ENCODE results near the gene SULT2A1. TPM values are rescaled to one million over a fixed set of nuclear protein-coding genes. Genes with fewer than 3 reads are reported as not detected.

SULT2A1 gene
- total RNA-seq, 1 experiment from 2014 or later, result 0.27 TPM

DNA sequence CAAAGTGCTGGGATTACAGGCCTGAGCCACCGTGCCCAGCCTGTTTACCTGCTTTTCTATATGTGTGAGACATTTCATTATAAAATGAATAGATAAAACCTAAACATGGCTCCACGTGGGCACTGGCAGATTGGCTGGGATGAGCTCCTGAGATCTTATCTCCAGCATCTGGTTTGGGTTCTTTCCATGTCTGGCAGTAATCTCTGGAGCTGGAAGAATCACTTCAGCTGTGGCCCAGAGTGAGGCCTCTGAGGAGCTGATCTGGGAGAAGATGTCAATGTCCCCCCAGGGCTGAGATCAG, 5.5 kb upstream of the SULT2A1 start:
- TF ChIP-seq EZH2 (IDR thresholded peaks at IDR 0.05) (no peak), SIN3A (IDR thresholded peaks at IDR 0.05; ENCODE audit: low read depth) (no peak), JUND (IDR thresholded peaks at IDR 0.05) (no peak), EZH2phosphoT487 (IDR thresholded peaks at IDR 0.05; ENCODE audit: borderline replicate concordance) (no peak), ZNF274 (IDR thresholded peaks at IDR 0.05; ENCODE audit: low read depth, low read length) (no peak), EGR1 (IDR thresholded peaks at IDR 0.05; ENCODE audit: low read depth) (no peak), SRF (IDR thresholded peaks at IDR 0.05; ENCODE audit: low read depth) (no peak), SP1 (IDR thresholded peaks at IDR 0.05; ENCODE audit: low read depth) (no peak), FOSL1 (IDR thresholded peaks at IDR 0.05; ENCODE audit: low read depth) (no peak), ELF1 (IDR thresholded peaks at IDR 0.05; ENCODE audit: borderline replicate concordance, low read depth) (no peak), RAD21 (IDR thresholded peaks at IDR 0.05; ENCODE audit: low read depth) (no peak)
- TF ChIP-seq, protein P1, sequence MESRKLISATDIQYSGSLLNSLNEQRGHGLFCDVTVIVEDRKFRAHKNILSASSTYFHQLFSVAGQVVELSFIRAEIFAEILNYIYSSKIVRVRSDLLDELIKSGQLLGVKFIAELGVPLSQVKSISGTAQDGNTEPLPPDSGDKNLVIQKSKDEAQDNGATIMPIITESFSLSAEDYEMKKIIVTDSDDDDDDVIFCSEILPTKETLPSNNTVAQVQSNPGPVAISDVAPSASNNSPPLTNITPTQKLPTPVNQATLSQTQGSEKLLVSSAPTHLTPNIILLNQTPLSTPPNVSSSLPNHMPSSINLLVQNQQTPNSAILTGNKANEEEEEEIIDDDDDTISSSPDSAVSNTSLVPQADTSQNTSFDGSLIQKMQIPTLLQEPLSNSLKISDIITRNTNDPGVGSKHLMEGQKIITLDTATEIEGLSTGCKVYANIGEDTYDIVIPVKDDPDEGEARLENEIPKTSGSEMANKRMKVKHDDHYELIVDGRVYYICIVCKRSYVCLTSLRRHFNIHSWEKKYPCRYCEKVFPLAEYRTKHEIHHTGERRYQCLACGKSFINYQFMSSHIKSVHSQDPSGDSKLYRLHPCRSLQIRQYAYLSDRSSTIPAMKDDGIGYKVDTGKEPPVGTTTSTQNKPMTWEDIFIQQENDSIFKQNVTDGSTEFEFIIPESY (IDR thresholded peaks at IDR 0.05; ENCODE audit: extremely low read depth, insufficient replicate concordance, low read length), result no peak
- TF ChIP-seq, protein P2, sequence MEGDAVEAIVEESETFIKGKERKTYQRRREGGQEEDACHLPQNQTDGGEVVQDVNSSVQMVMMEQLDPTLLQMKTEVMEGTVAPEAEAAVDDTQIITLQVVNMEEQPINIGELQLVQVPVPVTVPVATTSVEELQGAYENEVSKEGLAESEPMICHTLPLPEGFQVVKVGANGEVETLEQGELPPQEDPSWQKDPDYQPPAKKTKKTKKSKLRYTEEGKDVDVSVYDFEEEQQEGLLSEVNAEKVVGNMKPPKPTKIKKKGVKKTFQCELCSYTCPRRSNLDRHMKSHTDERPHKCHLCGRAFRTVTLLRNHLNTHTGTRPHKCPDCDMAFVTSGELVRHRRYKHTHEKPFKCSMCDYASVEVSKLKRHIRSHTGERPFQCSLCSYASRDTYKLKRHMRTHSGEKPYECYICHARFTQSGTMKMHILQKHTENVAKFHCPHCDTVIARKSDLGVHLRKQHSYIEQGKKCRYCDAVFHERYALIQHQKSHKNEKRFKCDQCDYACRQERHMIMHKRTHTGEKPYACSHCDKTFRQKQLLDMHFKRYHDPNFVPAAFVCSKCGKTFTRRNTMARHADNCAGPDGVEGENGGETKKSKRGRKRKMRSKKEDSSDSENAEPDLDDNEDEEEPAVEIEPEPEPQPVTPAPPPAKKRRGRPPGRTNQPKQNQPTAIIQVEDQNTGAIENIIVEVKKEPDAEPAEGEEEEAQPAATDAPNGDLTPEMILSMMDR (IDR thresholded peaks at IDR 0.05 in 2 of 3, conservative IDR thresholded peaks at IDR 0.05 in 1 of 3; ENCODE audit: borderline replicate concordance in 1 of 3, insufficient read depth in 1 of 3, low read depth in 2 of 3, low read length in 2 of 3), result no peak
- TF ChIP-seq, protein P3, sequence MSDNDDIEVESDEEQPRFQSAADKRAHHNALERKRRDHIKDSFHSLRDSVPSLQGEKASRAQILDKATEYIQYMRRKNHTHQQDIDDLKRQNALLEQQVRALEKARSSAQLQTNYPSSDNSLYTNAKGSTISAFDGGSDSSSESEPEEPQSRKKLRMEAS (IDR thresholded peaks at IDR 0.05), result no peak
- ChIA-PET POLR2A (no interaction called here), CTCF (no interaction called here), RAD21 (ENCODE audit: low non-redundant PET in 1 of 2, low total read pairs in 2 of 2, uncharacterized antibody in 2 of 2, unreplicated experiment in 2 of 2) (no interaction called here)
- no peak overlapping the region for H3K9ac ChIP-seq (ENCODE audit: low read length)
- BruUV-seq (replicated peaks), result no TSS peak
- no peaks in the 10 kb centered on the region for H3K27me3 ChIP-seq (ENCODE audit: insufficient read depth, low read length)
- DNase-seq (ENCODE audit: low read depth, low spot score) (no peak), ATAC-seq (no peak)
- no peaks in the 10 kb centered on the region for H4K20me1 ChIP-seq (ENCODE audit: insufficient read depth)
- H3K4me2 ChIP-seq (ENCODE audit: low read length), result no peak overlapping the region
- no peaks in the 10 kb centered on the region for H3K79me2 ChIP-seq (ENCODE audit: insufficient read depth, low read length)
- no peaks in the 10 kb centered on the region for H3K4me1 ChIP-seq (ENCODE audit: control insufficient read depth in 1 of 2, insufficient read depth in 2 of 2, low read length in 2 of 2)
- no peaks in the 10 kb centered on the region for H3K36me3 ChIP-seq (ENCODE audit: control insufficient read depth in 1 of 2, insufficient read depth in 2 of 2, low read length in 2 of 2)
- no peaks in the 10 kb centered on the region for H3K9me2 ChIP-seq (ENCODE audit: insufficient read depth)
- H3K9me3 ChIP-seq (ENCODE audit: control insufficient read depth in 1 of 2, insufficient read depth in 1 of 2, low read depth in 1 of 2, low read length in 2 of 2), result peaks cover 4 to 8% of the 10 kb centered on the region in 2 experiments; a peak in 1 of 4 replicates
- intact Hi-C loops (cut with micrococcal nuclease), result no loop called here
- H3K27ac ChIP-seq (ENCODE audit: low read depth, low read length), result no peak overlapping the region
- H3K4me3 ChIP-seq (replicated peaks in 1 of 2; ENCODE audit: low read depth in 1 of 2, low read length in 2 of 2), result no peak overlapping the region
- H2AFZ ChIP-seq (ENCODE audit: low read depth, low read length, poor library complexity, severe bottlenecking), result no peak overlapping the region
